H1 (cell line): Measurements from ENCODE around the gene TENT5A. TPM values are rescaled to one million over a fixed set of nuclear protein-coding genes. Genes with fewer than 3 reads are reported as not detected.
A peak's percentile ranks its signal among the peaks of the same experiment; 100 is the strongest.

Experiments used
- BCL11A ChIP-seq, 2 experiments: IDR thresholded peaks; one replicate each; pipeline ENCODE4 v1.6.1; 2011; ENCODE audit warnings: low read depth in 2 of 2, low read length in 2 of 2, mild to moderate bottlenecking in 2 of 2
- CHD1 ChIP-seq: IDR thresholded peaks from 2 replicates; pipeline ENCODE4 v1.6.1; 2012; ENCODE audit warnings: low read depth, low read length, improper control_type of control experiment
- GTF2F1 ChIP-seq: IDR thresholded peaks from 2 replicates; pipeline ENCODE4 v1.6.1; 2012; ENCODE audit warnings: low read depth, low read length, improper control_type of control experiment, borderline replicate concordance
- KDM4A ChIP-seq: IDR thresholded peaks from one replicate; pipeline ENCODE4 v1.7.1; 2012; ENCODE audit warnings: low read depth, mild to moderate bottlenecking, moderate library complexity, low read length, inconsistent platforms; ENCODE audit not compliant: severe bottlenecking
- KDM5A ChIP-seq: fragments of 200-600 bp; IDR thresholded peaks from 2 replicates; pipeline ENCODE4 v1.7.1; 2012; ENCODE audit warnings: mild to moderate bottlenecking, low read length, inconsistent platforms, mixed read lengths
- SP2 ChIP-seq: IDR thresholded peaks from 2 replicates; pipeline ENCODE4 v1.6.1; 2012; ENCODE audit warnings: mild to moderate bottlenecking, low read length, inconsistent platforms
- polyA plus RNA-seq, 7 experiments: library from polyadenylated mRNA; depleted of rRNA in 3 of 7; stranded (reverse) in 5 of 7; unstranded in 2 of 7; fragments of >200 nt in 5 of 7; fragments of 200-250 nt in 2 of 7; gene quantifications; 1 replicate in 5 of 7; 2 replicates in 1 of 7; 4 replicates in 1 of 7; pipeline versions ENCODE4 v1.2.1 to v1.2.3, GENCODE V29; 2011 to 2013; ENCODE audit warnings: missing spikeins in 2 of 7, mixed read lengths in 2 of 7
- total RNA-seq: library from RNA; stranded (reverse); fragmentation: NEBNext Ultra II Directional; extraction: Animal tissue kit (Norgen Biotek cat#: 25700); gene quantifications from 2 replicates; pipeline ENCODE4 v1.2.1, GENCODE V29; 2021

TENT5A gene
- total and polyA plus RNA-seq, 2 of the 8 experiments (the other 6 are each of a cell fraction or from before 2014, with no cell fraction given) = 0.91 to 2.9 TPM

DNA sequence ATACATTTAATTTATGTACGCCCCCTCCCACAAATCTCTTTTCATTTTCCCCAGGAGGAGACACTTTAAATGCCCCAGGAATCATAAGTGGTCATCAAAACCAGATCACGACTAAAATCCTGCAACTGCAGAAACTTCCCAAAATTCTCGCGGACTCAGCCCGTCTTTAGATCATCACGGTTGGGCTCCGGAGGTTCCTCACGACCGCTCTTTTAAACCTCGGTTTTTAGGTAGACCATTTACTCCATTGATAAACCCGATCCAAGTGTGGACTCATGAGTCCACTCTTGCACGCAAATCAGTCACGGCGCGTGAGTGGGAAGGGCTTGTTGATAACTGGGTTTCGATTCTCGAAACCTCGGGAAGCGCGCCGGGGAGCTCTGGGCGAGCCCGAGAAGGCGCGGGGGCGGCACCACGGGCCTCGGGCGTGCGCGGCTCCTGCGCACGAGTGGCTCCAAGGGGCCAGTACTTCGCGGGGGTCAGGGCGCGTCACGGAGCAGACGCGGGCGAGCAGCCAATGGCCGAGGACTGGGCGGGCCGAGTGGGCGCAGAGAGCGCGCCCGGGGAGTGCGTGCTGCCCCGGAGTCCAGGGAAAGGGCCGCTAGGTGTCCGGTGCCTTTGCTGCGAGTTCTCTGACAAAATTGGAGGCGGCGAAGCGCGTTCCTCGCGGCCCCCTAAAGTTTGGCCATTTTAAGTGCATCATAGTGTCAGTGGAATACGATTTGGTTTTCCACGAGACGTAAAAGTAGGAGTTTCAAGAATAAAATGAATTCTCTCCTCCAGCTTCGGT is 635 bp upstream of the TENT5A start (continued):
- TF ChIP-seq KDM5A = no peak
- no peak for TF ChIP-seq GTF2F1
- no peak for TF ChIP-seq BCL11A (IDR thresholded peaks at IDR 0.05; ENCODE audit: low read depth in 2 of 2, low read length in 2 of 2)
- TF ChIP-seq SP2 = no peak
- TF ChIP-seq KDM4A = peak; percentile 54
- TF ChIP-seq CHD1 = no peak
